ENCODE data around the gene RAD23B.

RAD23B gene

DNA sequence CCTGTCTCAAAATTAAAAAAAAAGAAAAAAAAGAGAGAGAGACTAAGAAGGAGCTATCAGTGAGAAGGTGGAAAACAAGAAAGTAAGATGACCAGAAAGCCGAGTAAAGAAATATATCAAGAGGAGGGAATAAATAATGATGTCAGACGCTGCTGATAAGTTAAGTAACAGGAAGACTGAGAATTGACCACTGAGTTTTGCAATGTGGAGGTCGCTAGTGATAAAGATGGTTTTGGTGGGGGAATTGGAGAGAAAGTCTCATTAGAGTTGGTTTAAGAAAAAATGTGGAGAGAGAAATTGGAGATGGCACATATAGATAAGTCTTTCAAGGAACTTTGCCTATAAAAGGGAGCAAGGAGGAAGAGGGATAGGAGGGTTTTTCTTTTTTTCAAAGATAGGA is 91.9 kb downstream of the RAD23B start:
- DNase-seq (ENCODE audit: low spot score): no peak

DNA sequence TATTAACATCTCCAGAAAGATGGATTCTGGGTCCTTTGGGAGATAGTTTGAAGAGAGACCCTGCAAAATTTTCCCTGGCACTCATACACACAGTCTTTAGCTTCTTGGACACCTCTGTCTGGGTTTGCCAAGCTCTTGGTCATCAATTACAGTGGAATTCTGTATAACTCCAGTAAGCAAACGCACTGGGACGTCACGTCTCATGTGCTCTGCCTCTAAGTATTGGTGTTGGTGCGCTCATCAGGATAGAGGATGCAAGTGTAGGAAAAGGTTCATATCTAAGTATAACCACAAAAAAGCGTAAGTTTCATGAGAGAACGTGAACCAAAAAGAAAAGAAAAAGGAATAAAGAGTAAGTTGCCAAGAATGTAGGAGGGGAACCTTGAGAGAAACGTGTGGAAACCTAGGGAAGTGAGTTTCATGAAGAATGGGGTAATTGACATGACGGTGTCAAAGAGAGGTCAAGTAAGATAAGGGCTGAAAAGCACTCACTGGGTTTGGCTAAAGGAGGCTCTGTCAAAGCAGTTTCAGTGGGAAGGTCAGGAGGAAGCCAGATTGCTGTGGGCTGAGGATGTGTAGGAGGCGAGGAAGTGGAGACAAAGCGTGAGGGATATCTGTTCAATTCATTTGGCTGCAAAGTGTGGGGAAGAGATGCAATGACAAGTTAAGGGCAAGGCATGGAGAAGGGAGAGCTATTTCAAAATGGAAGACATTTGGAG is 92.7 kb downstream of the RAD23B start:
- DNase-seq (ENCODE audit: low spot score): no peak

DNA sequence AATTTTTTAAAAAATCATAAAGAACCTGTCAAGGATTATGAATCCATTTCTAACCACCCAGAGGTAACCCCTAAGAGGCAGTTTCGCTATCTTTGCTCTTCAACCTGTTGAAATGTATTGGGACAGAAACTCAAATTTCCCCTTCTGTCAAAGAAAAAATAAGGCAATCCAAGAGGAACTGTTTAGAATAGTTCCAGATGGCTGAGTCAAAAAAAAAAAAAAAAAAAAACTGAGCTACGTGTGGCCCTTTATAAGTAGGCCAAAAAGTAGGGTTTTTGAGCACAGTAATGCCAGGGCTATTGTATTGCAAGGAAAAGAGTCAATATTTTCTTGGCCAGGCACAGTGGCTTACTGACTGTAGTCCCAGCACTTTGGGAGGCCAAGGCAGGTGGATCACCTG is 94.9 kb downstream of the RAD23B start:
- no peak for DNase-seq (ENCODE audit: low spot score)
